HG02759 (cell line): Measurements from ENCODE around the gene COA4.
"Not testable (repeated sequence)": the region's sequence is repeated elsewhere in the genome, so short reads cannot be mapped to it uniquely, and the experiment has no call there.

ENCODE experiments used
- ATAC-seq: cut with Tn5 transposase; IDR thresholded peaks from one replicate; pipeline ENCODE4 v1.9.1; 2021; ENCODE audit warnings: mild to moderate bottlenecking, moderate library complexity; ENCODE audit not compliant: unreplicated experiment

Gene COA4

GRCh38 chr11:73876424-73877310 is at the start of gene COA4, which contains the start of gene PAAF1:
Gene COA4, minus strand, starts transcription at chr11:73876846. Its CDS starts 3,468 bp downstream, at chr11:73873378.
Gene PAAF1, plus strand, starts transcription at chr11:73876999. Its CDS starts 23 bp downstream, at chr11:73877022.
- peak; percentile 98 for ATAC-seq

- no peak for ATAC-seq
Measured at GRCh38 chr11:73921180-73921579, 44.5 kb upstream of the COA4 start.

- ATAC-seq = no peak
Measured at GRCh38 chr11:73916435-73916834, 39.8 kb upstream of the COA4 start.

GRCh38 chr11:73914284-73914683 is 37.6 kb upstream of the COA4 start:
- ATAC-seq = no peak

- ATAC-seq = no peak
Measured at GRCh38 chr11:73913472-73913871, 36.8 kb upstream of the COA4 start.

- ATAC-seq = no peak
Measured at GRCh38 chr11:73912026-73912425, 35.4 kb upstream of the COA4 start.

- ATAC-seq = no peak
Measured at GRCh38 chr11:73907191-73907590, 30.5 kb upstream of the COA4 start.

GRCh38 chr11:73902303-73902702 is 25.7 kb upstream of the COA4 start:
- ATAC-seq = no peak

GRCh38 chr11:73894725-73895335 is 18.2 kb upstream of the COA4 start:
- ATAC-seq = no peak

GRCh38 chr11:73893041-73893440 is 16.4 kb upstream of the COA4 start:
- ATAC-seq = no peak

GRCh38 chr11:73889536-73889935 is 12.9 kb upstream of the COA4 start:
- ATAC-seq = no peak

GRCh38 chr11:73889019-73889418 is 12.4 kb upstream of the COA4 start:
- no peak for ATAC-seq

- ATAC-seq = no peak
Measured at GRCh38 chr11:73888244-73888643, 11.6 kb upstream of the COA4 start.

- no peak for ATAC-seq
Measured at GRCh38 chr11:73883856-73884255, 7.2 kb upstream of the COA4 start.

- not testable (repeated sequence) for ATAC-seq
Measured at GRCh38 chr11:73880449-73880848, 3.8 kb upstream of the COA4 start.

- no peak for ATAC-seq
Measured at GRCh38 chr11:73878771-73879170, 2.1 kb upstream of the COA4 start.

- ATAC-seq = no peak
Measured at GRCh38 chr11:73875840-73876239, 806 bp downstream of the COA4 start.

- no peak for ATAC-seq
Measured at GRCh38 chr11:73875380-73875779, 1.3 kb downstream of the COA4 start.

- no peak for ATAC-seq
Measured at GRCh38 chr11:73872749-73873357, 3.8 kb downstream of the COA4 start.

- ATAC-seq = no peak
Measured at GRCh38 chr11:73870261-73870660, 6.4 kb downstream of the COA4 start.

- ATAC-seq = no peak
Measured at GRCh38 chr11:73869332-73869949, 7.2 kb downstream of the COA4 start.
